ENCODE results near the gene TXNDC15. TPM values are rescaled to one million over a fixed set of nuclear protein-coding genes. Genes with fewer than 3 reads are reported as not detected.

Gene TXNDC15
- total RNA-seq, 1 experiment from 2014 or later = 21.5 TPM

DNA sequence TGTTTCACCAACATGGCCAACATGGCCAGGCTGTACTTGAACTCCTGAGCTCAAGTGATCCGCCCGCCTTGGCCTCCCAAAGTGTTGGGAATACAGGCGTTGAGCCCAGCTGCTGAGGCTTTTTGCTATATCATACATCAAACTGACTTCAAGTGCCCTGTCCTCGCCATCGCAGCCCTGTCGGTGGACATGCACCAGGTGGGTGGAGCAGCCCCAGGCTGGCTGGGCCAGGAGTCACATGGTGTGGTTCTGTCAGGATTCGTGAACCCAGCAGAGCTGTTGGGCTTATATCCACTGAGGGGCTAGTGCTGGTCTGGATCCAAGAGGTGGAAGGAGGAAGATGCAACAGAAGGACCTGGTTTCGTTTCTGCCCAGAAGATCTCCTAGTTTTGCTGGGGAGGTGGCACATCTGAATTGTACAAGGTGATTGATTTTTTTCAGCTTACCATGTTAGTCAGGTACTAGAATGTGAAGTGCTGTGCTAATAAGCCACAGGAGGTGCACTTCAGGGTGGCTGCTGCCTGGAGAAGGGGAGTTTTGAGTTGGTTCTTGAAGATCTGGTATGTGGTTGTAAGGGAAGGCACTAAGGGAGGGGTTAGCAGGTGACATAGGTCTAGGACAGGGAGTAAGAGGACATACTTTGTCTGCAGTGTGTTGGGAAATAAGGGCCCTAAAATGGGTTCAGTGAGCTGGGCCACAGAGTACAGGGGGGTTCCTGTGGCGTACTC lies 46.8 kb downstream of the TXNDC15 start:
- no peak for DNase-seq (ENCODE audit: low spot score)

DNA sequence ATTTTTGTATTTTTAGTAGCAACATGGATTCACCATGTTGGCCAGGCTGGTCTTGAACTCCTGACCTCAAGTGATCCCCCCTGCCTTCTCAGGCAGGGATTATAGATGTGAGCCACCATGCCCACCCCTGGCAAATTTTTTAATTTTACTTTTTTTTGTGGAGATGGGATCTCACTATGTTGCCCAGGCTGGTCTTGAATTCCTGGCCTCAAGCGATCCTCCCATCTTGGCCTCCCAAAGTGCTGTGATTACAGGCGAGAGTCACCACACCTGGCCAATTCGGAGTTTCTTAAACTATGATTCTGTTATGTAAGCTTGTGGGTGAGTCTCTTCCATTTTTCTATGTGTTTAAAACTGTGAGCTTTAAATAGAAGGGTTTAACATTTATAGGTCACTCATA lies 58.3 kb downstream of the TXNDC15 start:
- DNase-seq (ENCODE audit: low spot score) = no peak

DNA sequence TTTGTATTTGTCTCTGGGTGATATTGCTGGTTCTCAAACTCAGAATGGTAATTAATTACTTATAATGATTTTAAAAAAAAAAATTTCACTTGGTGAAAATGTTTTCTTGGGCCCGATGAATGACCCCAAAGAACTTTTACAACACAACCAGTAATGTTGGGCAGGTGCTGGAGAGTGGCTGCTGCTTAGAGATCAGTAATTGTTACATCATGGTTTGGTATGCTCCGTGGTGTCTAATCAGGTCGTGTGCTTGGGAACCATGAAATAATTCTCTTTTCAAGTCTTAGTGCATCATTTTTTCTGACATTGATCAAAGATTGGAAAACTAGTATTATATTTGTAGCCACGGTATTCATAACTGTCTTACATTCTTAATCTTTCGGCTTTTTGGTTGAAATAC lies 60.0 kb downstream of the TXNDC15 start:
- DNase-seq (ENCODE audit: low spot score) = no peak

DNA sequence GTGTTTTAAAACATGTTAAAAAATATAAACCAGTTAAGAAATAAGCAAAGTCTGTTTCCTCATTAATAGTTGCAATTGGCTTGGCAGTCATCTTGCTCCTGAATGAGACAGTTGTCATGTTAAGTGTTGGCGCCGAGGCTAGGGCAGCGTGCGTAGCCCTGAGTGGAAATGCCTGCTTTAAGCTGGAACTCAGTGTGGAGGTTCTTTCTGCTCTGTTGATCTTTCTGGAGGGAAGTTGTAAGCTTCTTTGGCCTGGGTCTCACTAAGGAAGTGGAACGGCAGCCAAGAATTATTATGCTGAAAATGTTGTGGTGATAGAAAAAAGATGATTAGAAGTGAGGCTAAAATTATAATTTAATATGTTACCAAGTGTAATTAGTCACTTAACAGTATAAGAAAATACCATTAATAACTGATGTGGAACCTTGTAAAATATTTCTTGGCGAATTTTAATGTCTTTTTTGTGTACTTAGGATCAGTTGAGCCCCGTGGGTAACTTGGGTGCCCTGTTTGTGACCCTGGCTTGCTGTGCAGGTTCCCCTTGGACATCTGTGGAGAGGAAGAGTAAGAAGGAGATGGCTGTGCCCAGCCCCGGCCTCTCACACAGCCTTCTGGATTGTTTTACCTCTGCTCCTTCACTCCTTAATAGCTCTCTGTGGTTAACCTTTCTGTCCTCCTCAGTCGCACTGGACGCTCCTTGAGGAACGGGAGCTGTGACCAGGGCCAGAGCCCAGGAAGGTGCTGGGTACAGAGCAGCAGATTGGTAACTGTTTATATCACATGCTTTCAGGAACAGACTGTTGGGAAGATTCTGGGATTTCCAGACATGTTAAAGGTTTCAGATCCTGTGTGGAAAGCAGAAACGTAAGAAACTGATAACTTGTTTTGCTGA lies 61.8 kb downstream of the TXNDC15 start:
- no peak for DNase-seq (ENCODE audit: low spot score)

DNA sequence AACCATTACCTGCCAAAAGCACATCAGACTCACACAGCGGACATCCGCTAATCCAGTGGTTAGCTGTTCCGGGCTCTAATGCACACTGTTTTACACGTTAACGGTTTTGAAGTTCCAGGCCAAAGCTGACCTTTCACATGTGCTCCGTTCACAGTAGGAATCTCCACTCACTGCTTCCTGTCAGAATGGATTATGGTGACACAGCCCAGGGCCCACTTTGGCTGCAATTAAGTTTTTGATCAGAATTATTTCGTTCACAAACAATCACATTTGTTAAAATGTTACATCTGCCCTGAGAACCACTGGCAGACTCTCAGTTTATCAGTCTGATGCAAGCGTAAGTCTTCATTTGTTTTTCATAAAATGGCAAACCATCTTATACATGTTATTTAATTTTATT lies 63.4 kb downstream of the TXNDC15 start:
- no peak for DNase-seq (ENCODE audit: low spot score)

DNA sequence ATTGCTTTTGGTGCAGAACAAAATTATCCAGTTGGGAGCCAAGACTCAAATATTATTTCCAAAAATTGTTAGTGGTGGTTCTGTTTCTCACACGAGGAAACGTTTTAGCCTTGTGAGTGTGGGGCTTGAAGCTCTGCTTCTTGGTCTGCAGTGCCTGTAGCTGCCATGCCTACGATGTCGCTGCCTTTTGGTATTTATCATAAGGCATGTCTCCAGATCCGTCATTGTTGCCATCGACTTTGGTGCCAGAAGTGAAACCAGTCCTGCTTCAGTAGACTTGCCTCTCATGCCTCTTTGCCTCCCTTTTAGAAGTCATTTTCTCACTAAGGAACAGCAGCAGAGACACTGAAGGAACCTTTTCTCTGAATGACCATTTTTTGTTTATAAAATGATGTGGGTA lies 63.9 kb downstream of the TXNDC15 start:
- no peak for DNase-seq (ENCODE audit: low spot score)

DNA sequence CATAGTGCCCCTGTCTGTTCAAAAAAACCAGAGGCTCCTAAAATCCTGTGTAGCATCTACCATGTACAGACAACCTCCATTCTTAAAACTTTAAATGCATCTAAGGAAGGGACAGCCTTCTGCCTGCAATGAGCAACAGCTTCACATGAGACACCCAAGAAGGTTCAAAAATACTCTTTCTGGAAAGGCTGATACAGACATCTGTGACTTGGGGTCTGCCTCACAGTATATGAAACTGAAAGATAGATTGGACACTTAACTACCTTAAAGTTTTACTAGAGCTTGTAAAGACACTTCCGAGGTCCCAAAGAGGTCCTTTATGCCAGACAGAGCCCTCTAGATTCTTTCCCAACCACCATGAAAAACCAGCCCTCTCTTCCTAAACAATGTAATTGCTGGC lies 65.3 kb downstream of the TXNDC15 start:
- no peak for DNase-seq (ENCODE audit: low spot score)

DNA sequence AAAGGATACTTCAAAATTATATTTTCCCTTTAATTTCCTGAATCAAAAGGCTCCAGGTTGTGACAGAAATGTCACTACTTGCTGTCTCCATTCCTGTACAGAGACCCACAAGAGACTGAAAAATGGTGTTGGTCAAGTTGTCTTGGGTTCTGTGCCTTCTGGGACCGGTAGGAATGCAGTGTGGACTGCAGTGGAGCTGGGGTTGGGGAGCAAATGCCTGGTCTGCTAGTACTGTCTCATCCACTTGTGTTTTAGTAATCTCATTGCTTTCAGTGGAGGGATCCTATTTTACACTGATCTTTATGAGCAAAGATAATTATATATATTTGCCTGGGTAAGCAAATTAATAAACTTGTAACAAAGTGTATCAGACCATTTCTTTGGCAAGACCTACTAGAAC lies 69.4 kb downstream of the TXNDC15 start:
- no peak for DNase-seq (ENCODE audit: low spot score)

DNA sequence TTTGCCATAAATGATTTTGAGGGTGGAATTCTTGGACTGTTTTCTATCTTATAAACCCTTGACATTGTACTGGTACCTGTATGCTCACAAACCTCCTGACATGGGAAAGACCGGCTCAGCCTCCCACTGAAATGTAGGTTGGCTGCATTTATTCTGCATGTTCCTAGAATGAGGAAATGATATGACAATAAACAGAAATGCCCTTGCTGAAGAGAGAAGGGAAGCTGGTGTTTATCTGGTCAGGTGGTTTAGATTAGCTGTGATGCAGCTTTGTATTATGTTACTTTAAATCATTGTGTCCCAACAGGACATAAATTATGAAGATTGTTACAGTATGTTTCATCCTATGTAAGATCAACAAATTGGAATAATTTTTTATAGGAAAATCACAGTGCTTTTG lies 70.5 kb downstream of the TXNDC15 start:
- no peak for DNase-seq (ENCODE audit: low spot score)

DNA sequence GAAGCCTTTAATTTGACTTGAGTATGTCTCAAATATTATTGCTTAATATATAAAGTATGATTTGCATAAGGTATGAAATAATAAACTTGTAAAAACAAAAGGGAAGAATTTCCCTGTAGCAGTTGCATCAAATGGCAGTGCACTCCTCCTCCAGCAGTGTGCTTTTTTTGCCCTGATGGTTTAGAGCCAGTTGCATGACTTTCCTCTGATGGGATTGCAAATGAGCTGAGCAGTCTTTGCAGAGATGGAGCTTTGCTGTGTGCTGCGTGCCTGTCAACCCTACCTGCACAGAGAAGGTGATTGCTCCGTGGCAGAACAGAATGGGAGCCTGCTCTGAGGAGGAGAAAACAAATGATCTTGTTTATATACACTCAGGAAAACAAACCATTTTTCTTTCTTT lies 70.9 kb downstream of the TXNDC15 start:
- no peak for DNase-seq (ENCODE audit: low spot score)

DNA sequence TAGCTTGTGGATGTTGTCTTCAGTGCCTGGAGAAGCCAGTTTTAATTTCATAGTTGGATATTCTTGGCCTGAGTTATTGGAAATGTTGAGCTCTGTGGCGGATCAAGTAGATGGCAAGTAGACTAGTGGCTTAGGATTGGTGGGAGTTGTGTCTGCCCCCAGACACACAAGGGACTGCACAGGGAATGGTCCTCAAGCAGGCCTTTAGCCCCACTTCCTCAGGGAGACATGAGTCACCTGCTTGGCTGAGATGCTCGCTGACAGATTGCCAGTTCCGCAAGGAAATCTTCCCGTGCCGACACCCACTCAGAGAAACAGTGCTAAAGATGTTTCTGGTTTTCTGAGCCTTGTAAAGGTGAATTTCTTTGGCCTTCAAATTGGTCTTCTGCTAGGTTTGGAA lies 74.7 kb downstream of the TXNDC15 start:
- DNase-seq (ENCODE audit: low spot score) = no peak

DNA sequence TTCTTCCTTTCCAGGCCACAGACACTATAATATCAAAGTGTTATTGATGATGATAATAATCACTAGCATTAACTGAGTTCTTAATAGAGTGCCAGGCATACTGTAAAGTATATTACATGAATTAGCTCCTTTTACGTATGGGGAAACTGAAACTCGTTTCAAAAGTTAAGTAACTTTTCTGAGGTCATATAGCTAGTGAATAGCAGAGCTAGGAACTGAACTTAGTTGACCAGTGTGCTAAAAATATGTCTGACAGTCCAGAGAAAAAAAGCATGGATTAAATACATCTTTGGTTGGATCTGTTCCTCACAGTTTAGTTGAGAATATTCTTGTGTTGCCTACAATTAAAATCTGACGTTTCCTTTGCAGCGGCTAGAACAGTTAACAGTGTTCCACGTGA lies 75.1 kb downstream of the TXNDC15 start:
- DNase-seq (ENCODE audit: low spot score) = no peak

Small RNA genes lying within 50 kb of the gene (small RNA-seq; reads per million reads assigned to genes)
- gene MIR4461 (not detected), gene MTND3P25 (not detected), gene MTND4LP30 (not detected)

Other genes with a start within 250 kb of the TXNDC15 start
- gene SAR1B, start 241.5 kb upstream of the TXNDC15 start, total RNA-seq (2014; rRNA removed; shearing (Covaris generic)) = 23.6 and 23.8 TPM in 2 replicates
- 6.2 and 6.7 TPM in 2 replicates for gene SEC24A, start 225.6 kb upstream of the TXNDC15 start, total RNA-seq (2014; rRNA removed; shearing (Covaris generic))
- 19.7 and 23.9 TPM in 2 replicates for gene CAMLG, start 135.8 kb upstream of the TXNDC15 start, total RNA-seq (2014; rRNA removed; shearing (Covaris generic))
- 28.0 and 42.6 TPM in 2 replicates for gene DDX46, start 115.6 kb upstream of the TXNDC15 start, total RNA-seq (2014; rRNA removed; shearing (Covaris generic))
- gene C5orf24, start 28.4 kb upstream of the TXNDC15 start, total RNA-seq (2014; rRNA removed; shearing (Covaris generic)) = 19.2 and 22.0 TPM in 2 replicates
- gene PCBD2, start 30.8 kb downstream of the TXNDC15 start, total RNA-seq (2014; rRNA removed; shearing (Covaris generic)) = 6.6 and 7.6 TPM in 2 replicates
- not detected in 2 replicates for gene CATSPER3, start 93.5 kb downstream of the TXNDC15 start, total RNA-seq (2014; rRNA removed; shearing (Covaris generic))
- gene PITX1, start 159.9 kb downstream of the TXNDC15 start, total RNA-seq (2014; rRNA removed; shearing (Covaris generic)) = 41.8 and 49.8 TPM in 2 replicates